Dermis blood vessel endothelial cell (primary cell): Measurements from ENCODE around the gene TSSK3. TPM values are rescaled to one million over a fixed set of nuclear protein-coding genes. Genes with fewer than 3 reads are reported as not detected.
A peak's percentile ranks its signal among the peaks of the same experiment; 100 is the strongest.

Source experiments
- DNase-seq: peaks from one replicate; pipeline ENCODE4 v3.0.0; 2010
- total RNA-seq: library from RNA; depleted of rRNA; stranded (reverse); fragments of >200 nt; gene quantifications from 2 replicates; pipeline ENCODE4 v1.2.3, GENCODE V29; 2014

Gene TSSK3
- total RNA-seq, 1 donor from 2014 or later: not detected

DNA sequence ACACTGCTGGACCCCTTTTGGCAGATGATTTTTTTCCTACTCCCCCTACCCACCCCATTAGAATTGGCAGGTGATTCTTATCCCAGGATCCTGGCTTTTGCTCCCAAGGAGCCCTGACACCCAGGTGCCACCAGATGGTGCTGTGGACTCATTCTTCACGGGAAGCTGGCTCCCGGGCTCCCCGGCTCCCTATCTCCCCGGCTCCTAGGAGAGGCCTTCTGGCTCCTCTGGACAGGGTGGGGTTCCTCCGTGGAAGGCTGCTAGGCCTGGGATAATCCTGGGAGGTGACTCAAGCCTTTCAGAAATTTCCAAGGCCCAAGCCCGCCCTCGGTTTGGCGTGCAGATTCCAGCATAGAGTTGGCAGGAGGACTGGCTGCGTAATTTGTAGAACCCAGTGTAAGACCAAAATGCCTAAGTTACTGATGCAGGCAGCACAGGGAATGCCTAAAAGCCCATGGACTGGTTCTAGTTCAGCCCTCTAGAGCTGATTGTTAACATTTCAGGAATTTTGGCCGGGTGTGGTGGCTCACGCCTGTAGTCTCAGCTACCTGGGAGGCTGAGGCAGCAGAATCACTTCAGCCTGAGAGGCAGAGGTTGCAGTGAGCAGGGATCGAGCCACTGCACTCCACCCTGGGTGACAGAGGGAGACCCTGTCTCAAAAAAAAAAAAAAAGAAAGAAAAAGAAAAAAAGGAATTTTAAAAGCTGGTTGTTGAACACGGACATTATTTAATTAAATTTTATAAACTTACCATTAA, 38.7 kb downstream of the TSSK3 start:
- DNase-seq: peak; percentile 84

DNA sequence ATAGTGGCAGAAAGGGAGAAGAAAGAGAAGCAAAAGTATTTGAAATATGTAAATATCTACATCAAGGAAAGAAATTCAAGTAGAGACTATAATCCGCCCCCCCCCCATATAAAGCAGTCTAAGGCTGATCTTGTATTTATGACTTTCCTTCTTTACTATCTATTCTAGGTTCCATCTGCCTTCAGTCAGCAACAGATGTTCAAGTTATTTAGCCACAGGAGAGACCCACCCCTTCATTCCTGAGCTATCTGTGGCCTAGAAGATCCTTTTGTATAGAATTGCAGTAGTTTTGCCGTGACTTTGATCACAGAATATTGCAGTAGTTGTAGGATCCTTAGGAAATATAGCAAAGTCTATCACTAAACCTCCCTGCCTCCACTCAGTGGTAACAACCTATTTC, 42.6 kb downstream of the TSSK3 start:
- DNase-seq: no peak

DNA sequence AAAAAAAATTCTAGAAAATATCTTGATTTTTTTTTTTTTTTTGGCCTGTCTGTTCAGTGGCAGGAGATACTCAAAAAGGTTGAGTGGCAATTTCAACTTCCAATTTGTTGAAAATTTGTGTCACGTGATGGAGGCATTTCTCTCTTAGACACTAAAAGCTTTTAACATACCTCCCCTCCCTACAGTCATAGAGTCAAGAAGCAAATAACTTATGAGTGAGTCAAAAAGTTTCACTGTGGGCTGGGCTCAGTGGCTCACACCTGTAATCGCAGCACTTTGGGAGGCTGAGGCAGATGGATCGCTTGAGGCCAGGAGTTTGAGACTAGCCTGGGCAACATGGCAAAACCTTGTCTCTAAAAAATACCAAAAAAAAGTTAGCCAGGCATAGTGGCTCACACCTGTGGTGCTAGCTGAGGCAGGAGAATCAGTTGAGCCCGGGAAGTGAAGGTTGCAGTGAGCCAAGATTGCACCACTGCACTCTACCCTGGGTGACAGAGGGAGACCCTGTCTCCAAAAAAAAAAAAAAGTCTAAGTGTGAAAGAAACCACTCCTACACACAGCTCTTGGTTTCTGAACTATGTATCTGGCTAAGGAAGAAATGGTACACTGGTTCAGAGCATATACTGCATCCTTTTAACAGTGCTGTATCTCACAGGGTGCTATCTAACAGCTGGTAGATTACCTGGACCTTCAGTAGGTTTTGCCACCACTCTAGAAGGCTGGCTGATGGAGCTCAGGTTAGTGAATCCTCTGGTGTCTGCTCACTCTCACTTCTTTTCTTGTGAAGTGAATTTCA, 43.5 kb downstream of the TSSK3 start:
- DNase-seq: no peak

DNA sequence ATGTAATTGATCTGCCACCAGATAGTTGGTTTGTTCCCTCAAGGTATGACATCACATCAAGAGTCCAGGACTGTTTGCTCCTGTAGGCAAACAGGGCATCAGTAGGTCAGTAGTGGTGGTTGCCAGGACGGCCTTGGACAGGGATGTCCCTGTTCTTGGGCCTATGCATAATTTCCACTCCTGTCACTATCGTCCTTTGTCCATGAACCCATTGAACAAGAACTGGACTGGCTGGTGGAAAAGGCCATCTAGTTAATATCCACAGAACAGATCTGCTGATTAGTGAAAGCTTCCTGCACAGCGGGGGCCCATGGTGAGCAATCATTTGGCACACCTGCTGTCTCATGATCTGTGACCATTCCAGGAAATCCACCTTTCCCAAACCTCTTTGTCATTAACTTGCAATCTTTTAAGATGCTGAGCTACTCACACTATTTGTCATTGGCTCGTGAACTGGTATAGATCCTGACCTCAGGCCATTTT, 44.3 kb downstream of the TSSK3 start:
- no peak for DNase-seq

DNA sequence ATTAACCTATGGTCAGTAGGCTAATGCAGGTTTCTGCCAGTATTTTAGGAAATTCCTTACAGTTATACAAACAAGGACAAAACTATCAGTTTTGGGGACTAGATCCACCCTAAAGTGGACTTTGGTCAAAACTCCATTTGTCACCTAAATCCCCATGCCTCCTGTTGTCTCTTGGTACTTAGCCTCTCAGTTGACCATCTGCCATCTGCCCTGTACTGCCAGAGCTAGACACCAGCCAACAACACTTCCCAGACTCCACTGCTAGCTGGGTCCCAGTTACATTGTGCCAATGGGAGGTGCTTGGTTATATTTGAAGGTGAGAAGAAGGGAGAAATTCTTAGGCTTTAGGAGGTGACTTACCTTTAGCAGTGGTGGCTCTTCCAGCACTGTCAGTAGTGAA, 48.9 kb downstream of the TSSK3 start:
- DNase-seq: no peak

DNA sequence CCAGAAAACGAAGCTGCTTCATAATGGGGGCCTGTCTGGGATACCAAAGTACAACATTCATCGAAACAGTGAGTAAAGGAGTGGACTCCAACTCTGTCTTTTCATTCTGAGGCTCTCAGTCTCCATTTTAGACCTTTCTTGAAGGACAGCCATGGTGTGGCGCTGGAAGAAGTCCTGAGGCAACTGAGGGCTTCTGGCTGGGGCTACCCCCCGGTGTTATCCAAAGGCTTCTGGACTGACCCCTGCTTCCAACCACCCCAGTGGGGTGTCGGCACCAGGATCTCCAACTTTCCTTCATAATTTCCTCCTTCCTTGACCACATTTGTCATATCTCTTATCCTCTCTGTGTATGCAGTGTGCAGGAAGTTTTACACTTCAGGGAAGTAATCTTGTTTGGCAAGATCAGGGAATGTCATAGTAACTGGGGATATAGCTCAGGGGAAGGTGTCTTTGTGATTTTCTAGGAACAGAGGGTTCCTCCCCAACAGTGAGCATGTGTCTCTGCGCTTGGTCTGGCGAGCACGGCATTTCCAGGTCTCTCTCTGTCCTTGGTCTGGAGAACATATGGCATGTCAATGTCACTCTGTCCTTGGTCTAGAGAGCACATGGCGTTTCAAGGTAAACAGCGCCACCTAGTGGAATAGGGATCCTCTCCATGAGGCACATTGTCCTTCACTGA, 51.3 kb downstream of the TSSK3 start:
- DNase-seq: peak; percentile 89

Other genes starting within 250 kb of the TSSK3 start
- 83.7 and 93.6 TPM in 2 replicates for gene TXLNA, start 182.9 kb upstream of the TSSK3 start, total RNA-seq
- gene CCDC28B, start 161.9 kb upstream of the TSSK3 start, total RNA-seq: 10.8 and 16.8 TPM in 2 replicates
- 1.0 and 1.2 TPM in 2 replicates for gene IQCC, start 156.9 kb upstream of the TSSK3 start, total RNA-seq
- gene DCDC2B, start 153.4 kb upstream of the TSSK3 start, total RNA-seq: not detected in 2 replicates
- 9.2 and 12.3 TPM in 2 replicates for gene TMEM234, start 140.2 kb upstream of the TSSK3 start, total RNA-seq
- 339 and 353 TPM in 2 replicates for gene EIF3I, start 140.1 kb upstream of the TSSK3 start, total RNA-seq
- gene FAM167B, start 115.3 kb upstream of the TSSK3 start, total RNA-seq: 2.4 and 30.8 TPM in 2 replicates
- 0.09 and 0.17 TPM in 2 replicates for gene LCK, start 111.3 kb upstream of the TSSK3 start, total RNA-seq
- 176 and 202 TPM in 2 replicates for gene HDAC1, start 70.5 kb upstream of the TSSK3 start, total RNA-seq
- 129 and 147 TPM in 2 replicates for gene MARCKSL1, start 26.3 kb upstream of the TSSK3 start, total RNA-seq
- gene FAM229A, start 54 bp upstream of the TSSK3 start, total RNA-seq: 0.88 and 2.0 TPM in 2 replicates
- 61.5 and 75.7 TPM in 2 replicates for gene BSDC1, start 31.9 kb downstream of the TSSK3 start, total RNA-seq
- gene ZBTB8B, start 102.5 kb downstream of the TSSK3 start, total RNA-seq: under 0.01 TPM in 2 replicates
- gene ZBTB8A, start 176.9 kb downstream of the TSSK3 start, total RNA-seq: 11.3 and 12.6 TPM in 2 replicates